ENCODE measurements around the gene ENOX1.

GRCh38 chr13:43596006-43596405 lies 190.8 kb downstream of the ENOX1 start:
- TF ChIP-seq CTCF (IDR thresholded peaks at IDR 0.05) (no peak), POLR2A (IDR thresholded peaks at IDR 0.05) (no peak)
